Islet precursor cell (in vitro differentiated cells): ENCODE measurements around the gene UGT1A1.

Experiments
- DNase-seq: peaks from one replicate; pipeline ENCODE4 v3.0.0-alpha.2; 2018

UGT1A1 gene

GRCh38 chr2:233758849-233759248, 1.2 kb upstream of the UGT1A1 start:
- DNase-seq, result no peak

DNA sequence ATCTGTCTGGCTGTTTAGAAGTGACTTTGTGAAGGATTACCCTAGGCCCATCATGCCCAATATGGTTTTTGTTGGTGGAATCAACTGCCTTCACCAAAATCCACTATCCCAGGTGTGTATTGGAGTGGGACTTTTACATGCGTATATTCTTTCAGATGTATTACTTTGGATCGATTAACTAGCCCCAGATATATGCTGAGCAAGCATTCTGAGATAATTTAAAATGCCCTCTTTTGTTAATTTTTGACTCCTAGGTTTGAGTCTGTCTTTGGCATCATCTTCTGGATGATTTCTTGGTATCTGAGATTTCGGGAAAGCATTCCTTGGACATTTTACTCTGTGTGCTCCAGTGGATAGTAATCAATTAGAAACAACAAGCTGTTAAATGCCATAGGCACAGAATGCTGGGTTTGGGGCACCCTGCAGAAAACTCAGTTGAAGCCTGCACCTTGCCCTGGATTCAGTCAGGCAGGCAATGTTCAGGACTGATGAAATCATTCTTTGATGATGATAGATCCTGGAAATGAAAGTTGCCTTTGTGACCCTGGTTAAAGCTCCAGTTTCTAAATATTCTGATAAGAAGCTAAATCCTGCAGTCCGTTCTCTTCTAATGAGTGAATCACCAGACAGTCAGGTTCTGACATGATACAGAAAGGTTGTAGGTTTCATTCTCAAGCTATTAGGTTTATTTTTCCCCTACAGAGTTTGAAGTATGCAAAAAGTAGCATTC, 1.1 kb downstream of the UGT1A1 start:
- DNase-seq, result no peak

DNA sequence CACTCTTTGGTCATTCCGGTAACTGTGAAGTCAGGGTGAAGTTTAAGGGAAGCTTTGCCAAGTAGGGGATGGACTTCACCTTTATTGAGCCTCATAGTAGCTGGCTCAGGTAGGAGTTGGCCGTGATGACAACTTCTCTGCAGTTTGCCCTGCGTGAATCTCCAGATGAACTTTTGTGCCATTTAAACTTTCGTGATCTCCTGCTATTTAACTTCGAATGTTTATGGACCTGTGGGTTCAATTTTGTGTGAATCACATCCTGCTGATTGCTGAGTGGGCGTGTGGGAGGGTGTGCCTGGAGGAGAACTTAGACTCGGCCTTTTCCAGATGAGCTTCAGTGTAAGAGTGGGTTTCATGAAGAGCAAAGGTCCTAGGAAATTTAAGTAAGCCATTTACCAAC, 4.2 kb downstream of the UGT1A1 start:
- no peak for DNase-seq

- no peak for DNase-seq
Measured at GRCh38 chr2:233764761-233765160, 4.7 kb downstream of the UGT1A1 start.

DNA sequence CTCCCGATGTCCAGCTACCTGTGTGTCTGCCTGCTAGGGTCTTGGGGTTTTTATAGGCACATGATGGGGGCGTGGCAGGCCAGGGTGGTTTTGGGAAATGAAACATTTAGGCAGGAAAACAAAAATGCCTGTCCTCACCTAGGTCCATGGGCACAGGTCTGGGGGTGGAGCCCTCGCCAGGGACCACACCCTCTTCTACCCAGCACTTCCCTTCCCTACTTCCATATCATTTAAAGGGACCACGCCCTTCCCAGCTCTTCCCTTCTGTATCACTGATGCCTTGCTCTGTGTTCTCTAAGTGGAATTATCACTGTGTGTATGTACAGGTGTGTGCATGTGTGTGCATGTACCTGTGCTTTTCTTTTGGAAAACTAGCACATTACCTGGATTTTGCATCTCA, 6.3 kb downstream of the UGT1A1 start:
- DNase-seq, result no peak

GRCh38 chr2:233768076-233768475, 8.0 kb downstream of the UGT1A1 start:
- no peak for DNase-seq

DNA sequence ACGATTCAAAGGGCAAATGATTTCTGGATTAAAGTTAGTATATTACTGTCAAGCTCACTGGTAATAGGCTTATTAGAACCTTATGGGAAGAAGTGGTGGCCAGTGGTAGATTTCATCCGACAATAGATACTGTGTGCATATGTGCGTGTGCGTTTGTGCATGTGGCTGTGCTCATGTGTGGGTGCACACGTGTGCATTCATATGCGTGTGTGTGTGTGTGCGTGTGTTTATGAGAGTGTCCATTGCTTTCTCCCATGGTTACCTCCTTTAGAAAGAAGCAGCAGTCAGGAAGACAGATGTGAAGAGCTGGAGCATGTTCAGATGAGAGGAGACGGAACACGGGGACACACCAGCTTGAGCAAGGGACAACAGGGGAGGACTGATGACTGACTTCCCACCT, 9.2 kb downstream of the UGT1A1 start:
- DNase-seq, result no peak

- no peak for DNase-seq
Measured at GRCh38 chr2:233772153-233772552, 12.1 kb downstream of the UGT1A1 start.

- no peak for DNase-seq
Measured at GRCh38 chr2:233772583-233772982, 12.5 kb downstream of the UGT1A1 start.

DNA sequence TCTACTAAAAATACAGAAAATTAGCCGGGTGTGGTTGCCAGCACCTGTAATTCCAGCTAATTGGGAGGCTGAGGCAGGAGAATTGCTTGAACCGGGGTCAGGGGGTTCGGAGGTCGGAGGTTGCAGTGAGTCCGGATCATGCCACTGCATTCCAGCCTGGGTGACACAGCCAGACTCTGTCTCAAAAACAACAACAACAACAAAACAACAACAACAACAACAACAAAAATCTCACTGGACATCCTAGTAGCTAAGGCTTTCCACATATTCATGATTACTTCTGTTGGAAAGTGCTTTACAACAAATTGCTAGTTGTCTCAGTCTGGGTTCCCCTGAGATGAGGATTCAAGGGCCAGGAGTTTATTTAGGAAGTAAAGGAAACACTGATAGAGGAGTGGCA, 13.8 kb downstream of the UGT1A1 start:
- no peak for DNase-seq

DNA sequence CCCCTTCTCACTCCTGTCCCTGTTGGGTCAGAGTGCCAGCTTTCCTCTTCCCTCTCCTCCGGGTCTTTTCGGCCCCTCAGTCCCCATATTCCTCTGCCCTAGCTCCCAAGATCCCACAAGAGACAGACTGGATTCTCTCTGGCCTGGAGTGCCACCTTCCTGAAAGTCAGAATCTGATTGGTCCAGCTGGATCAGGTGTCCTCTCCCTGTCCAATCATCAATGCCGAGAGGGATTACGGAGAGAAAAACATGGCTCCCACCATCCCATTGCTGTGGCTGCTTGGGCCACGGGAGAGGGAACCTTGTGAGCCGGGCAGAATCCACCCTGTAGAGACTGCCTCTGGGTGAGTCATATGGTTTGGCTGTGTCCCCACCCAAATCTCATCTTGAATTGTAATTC, 15.3 kb downstream of the UGT1A1 start:
- no peak for DNase-seq

GRCh38 chr2:233778030-233778429, 18.0 kb downstream of the UGT1A1 start, which contains the start of gene MROH2A:
Gene MROH2A (plus strand): TSS chr2:233778330. CDS start chr2:233779359, 1,029 bp downstream.
- no peak for DNase-seq

- DNase-seq, result no peak
Measured at GRCh38 chr2:233779722-233780121, 19.7 kb downstream of the UGT1A1 start.

DNA sequence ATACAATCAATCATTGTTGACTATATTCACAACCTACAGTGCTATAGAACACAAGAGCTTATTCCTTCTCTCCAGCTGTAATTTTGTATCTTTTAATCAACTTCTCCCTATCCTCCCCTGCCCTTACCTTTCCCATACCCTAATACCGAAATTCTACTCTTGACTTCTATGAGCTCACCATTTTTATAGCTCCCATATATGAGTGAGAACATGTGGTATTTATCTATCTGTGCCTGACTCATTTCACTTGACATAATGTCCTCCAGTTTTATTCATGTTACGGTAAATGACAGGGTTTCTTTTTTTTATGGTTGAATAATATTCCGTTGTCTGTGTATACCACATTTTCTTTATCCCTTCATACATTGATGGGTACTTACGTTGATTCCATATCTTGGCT, 20.7 kb downstream of the UGT1A1 start:
- no peak for DNase-seq

DNA sequence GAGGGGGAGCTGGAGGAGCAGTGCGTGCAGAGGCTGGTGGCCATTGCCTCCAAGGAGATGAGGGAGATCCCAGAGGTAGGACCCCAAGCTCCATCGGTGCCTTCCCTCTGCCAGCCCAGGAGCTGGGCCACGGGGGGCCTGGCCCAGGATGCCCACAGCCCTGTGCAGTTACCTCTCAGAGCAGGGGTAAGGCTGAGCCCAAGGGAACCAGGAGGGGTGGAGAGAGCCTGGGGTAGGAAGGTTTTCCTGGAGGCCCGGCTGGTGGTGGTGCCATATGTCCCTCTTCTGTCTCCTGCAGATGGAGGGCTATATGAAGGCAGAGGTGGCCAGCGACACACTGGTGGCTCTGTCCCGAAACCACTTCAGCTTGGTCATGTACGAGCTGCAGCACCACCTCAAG, 29.5 kb downstream of the UGT1A1 start:
- DNase-seq, result no peak

GRCh38 chr2:233791151-233791882, 31.2 kb downstream of the UGT1A1 start:
- DNase-seq, result peak; percentile 37

DNA sequence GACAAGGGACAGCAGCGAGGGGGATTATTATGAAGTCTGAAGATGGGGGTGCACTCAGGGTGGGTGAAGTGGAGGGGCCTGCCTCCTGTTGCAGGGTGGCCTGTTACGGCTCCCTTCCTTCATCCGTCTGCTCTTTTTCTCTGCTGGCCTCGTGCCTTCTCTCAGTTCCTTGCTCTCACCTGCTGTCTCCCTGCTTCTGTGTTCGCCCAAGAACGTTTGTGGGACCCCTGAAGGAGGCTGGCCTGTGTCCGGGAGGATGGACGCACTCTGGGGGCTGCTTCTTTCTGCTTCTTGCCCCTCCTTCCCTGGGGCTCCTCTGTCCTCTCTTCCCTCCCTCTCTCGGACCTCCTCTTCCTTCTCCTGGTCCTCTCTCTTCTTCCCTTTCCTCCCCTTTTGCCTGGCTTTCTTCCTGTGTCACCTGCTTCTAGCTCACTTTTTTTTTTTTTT, 31.8 kb downstream of the UGT1A1 start:
- DNase-seq, result no peak

DNA sequence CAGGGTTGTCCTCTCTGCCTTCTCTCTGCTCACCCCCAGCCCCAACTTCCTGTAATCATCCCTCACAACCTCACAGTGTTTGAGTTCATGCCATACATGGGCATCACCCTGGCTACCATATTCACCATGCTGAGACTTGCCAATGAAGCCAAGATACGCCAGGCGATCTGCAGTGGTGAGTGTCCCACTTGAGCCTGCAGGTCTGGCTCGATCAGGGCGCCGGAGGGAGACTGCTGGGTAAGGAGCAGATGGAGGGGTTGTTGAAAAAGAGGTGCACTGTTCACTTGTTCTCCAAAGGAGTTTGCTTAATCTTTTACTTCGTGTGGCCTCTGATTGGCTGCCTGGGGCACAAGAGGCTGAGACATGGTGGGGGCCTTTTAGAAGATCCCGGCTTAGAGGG, 32.6 kb downstream of the UGT1A1 start:
- peak; percentile 34 for DNase-seq

GRCh38 chr2:233793465-233794127, 33.5 kb downstream of the UGT1A1 start:
- peak; percentile 29 for DNase-seq

DNA sequence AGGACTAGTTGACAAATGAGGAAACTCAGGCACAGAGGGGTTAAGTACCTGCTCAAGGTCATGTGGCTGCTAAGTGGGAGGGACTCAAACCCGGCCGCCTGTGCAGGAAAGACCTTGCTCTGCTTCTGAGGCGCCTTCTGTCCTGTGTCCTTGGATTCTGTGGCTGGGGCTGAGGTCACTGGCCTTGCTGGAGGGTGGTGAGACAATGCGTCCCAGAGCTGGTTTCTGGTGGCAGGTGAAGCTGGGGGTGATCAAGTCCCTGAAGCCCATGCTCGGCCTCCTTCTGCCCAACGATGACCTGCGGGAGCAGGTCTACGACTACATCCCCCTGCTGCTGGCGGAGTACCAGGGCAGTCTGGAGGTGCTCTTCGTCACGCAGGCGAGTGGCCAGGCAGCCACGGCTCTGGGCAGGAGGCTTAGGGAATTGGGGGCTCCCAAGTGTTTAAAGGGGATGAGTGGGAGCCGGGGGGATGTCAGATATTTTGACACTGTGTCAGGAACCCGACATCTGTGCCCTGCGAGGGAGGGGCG, 34.1 kb downstream of the UGT1A1 start:
- DNase-seq, result peak; percentile 35

- DNase-seq, result peak; percentile 45
Measured at GRCh38 chr2:233795735-233796171, 35.7 kb downstream of the UGT1A1 start.

- no peak for DNase-seq
Measured at GRCh38 chr2:233796254-233796653, 36.2 kb downstream of the UGT1A1 start.

DNA sequence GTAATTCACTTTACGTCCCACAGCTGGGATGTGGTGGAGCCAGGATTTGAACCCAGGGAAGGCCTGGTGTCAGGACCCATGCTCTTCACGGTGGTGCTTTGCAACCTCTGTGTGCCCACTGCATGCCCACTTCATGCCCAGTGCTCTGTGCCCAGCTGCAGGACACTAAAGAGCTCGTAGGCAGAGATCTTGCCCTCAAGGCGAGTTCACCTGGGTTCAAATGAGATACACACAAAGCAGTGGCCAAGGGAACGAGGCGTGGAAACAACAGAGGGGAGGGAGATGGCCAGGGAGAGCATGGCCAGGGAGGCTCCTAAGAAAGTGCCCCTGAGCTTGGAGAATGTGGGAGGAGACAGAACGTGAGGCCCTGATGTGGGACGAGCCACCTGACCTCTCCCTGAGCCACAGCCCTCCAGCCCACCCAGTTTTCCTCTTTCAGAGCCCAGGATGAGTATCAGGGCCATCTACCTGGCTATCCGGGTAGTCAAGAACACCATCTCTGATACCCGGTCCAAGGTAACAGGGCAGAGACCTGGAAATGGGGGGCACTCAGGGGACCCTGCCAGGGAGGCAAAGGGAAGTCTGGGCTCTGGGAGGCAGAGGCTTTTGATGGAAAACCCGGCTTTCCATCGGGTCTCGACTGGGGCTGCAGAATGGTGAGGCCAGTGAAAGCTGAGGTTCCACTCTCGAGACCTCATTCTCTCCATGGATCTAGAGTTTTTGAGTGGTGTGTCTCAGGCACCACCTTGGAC, 38.4 kb downstream of the UGT1A1 start:
- peak; percentile 40 for DNase-seq
